Central memory CD8-positive, alpha-beta T cell (primary cell): Measurements from ENCODE around the gene CTIF.

Experiments used
- ATAC-seq: fragments of 150-1000 bp; cut with Tn5 transposase; replicated peaks from 2 replicates; pipeline ENCODE4 v1.10.0; 2022; ENCODE audit warnings: mild to moderate bottlenecking, moderate FRiP score, moderate number of reproducible peaks; ENCODE audit not compliant: poor library complexity, severe bottlenecking; ENCODE audit errors: extremely low read depth
- DNase-seq, 2 donors: peaks; one replicate each; pipeline ENCODE4 v3.0.0; 2021; ENCODE audit warnings: low spot score in 2 of 2
- H3K27ac Mint-ChIP-seq: one replicate; pipeline ENCODE4 v1.8.0; 2022; ENCODE audit warnings: low read depth, mild to moderate bottlenecking, moderate library complexity, mixed read lengths
- H3K27me3 Mint-ChIP-seq: one replicate; pipeline ENCODE4 v1.8.0; 2022; ENCODE audit warnings: mixed read lengths
- H3K36me3 Mint-ChIP-seq: one replicate; pipeline ENCODE4 v1.8.0; 2022; ENCODE audit warnings: mild to moderate bottlenecking, moderate library complexity, mixed read lengths; ENCODE audit not compliant: insufficient read depth
- H3K4me1 Mint-ChIP-seq: one replicate; pipeline ENCODE4 v1.8.0; 2022; ENCODE audit warnings: mixed read lengths
- H3K4me3 Mint-ChIP-seq: one replicate; pipeline ENCODE4 v1.8.0; 2022; ENCODE audit warnings: mild to moderate bottlenecking, moderate library complexity, mixed read lengths
- H3K9me3 Mint-ChIP-seq: one replicate; pipeline ENCODE4 v1.8.0; 2022; ENCODE audit warnings: mixed read lengths

Gene CTIF

DNA sequence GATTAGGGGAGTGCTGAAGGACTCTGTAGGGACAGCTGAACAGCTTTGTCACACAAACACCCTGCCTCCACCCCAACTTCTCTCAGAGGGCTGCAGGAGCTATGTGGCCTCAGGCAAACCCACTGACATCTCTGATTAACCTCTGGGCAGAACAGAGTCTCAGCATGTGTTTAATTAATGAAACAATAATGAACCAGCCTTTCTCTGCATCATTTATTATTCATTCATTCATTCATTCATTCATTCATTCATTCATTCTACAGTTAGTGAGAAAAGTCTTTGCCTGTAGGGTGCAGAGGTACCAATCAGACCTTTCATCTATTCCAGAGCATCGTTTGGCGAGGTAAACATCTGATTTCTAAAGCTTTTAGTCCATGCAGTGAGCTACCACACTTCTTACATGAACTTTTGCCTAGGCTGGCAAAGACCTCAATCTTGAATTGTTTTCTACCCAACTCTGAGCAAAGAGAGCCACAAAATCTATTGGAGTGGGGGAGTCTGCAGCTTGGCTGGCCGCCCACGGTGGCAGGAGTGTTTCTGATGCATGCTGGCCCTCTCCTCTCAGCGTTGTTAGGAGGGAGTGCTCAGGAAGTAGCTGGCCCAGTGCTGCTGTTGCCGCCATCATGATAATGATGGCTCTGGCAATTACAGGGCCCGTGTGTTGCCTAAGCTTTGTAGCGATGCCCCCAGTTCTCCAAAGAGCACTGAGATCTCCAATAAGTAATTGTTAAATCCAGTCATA, 213.1 kb downstream of the CTIF start:
- ATAC-seq (no peak), DNase-seq (no peak)
- Mint-ChIP-seq H3K9me3 (no peaks in the 10 kb centered on the region), H3K27me3 (no peaks in the 10 kb centered on the region), H3K36me3 (no peaks in the 10 kb centered on the region), H3K4me3 (no peak overlapping the region), H3K4me1 (no peaks in the 10 kb centered on the region), H3K27ac (no peak overlapping the region)

DNA sequence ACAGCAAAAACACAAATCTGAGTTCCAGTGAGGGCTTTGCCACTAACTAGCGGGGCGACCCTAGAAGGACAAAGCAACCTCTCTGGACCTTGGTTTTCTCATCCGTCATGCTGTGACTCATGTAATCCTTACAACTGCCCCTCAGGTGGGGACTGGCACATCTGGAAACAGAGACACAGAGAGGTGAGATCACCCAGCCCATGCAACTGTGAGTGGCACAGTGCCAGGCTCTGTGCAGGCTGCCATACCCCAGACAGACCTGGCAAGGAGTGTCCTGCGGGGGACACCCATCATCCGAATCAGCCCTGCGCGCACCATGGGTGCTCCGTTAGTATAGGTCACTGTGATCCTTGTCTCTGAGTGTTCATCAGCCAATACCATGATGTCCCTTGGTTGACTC, 213.6 kb downstream of the CTIF start:
- no peak overlapping the region for H3K27ac Mint-ChIP-seq
- no peak for DNase-seq
- H3K9me3 Mint-ChIP-seq, result no peaks in the 10 kb centered on the region
- no peak for ATAC-seq
- H3K36me3 Mint-ChIP-seq, result no peaks in the 10 kb centered on the region
- H3K4me3 Mint-ChIP-seq, result no peak overlapping the region
- no peaks in the 10 kb centered on the region for H3K4me1 Mint-ChIP-seq
- H3K27me3 Mint-ChIP-seq, result no peaks in the 10 kb centered on the region

DNA sequence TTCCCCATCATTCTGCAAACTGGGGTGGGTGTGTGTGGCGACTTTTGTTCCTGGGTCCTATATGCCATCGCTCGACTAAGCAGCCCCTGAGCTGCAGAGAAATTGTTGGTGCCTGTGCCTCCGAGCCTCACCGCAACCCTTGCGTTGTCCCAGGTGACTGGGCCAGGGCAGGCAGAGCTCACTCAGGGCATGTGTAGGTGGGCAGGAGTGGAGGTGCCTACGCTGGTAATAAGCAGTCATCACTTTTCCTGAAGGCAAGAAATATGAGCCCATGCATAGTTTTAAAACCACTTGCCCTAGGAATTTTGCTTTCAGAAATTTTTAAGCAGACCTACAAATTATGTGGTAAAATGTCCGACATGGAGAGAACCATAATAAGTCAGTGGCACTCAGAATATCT, 214.1 kb downstream of the CTIF start:
- DNase-seq (no peak), ATAC-seq (no peak)
- Mint-ChIP-seq H3K27me3 (no peaks in the 10 kb centered on the region), H3K36me3 (no peaks in the 10 kb centered on the region), H3K9me3 (no peaks in the 10 kb centered on the region), H3K27ac (no peak overlapping the region), H3K4me3 (no peak overlapping the region), H3K4me1 (no peaks in the 10 kb centered on the region)

DNA sequence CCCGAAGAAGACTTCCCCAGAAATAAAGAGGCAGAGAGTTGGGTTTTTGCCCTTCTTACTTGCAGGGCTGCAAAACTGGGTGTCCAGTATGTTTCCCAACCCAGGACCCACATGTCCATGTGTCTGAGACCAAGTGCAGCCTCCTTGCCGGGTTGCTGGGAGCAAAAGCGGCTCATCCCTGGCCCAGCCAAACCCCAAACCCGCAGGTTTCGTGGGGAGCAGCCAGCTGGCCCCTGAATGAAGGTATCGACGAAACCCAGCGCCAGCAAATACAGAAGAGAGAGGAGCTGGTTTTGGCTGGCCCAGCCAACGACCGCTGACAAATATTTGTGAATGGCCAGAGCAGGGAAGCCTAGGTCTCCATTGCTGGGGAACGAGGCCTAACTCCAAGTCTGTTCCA, 214.9 kb downstream of the CTIF start:
- Mint-ChIP-seq H3K4me1 (no peaks in the 10 kb centered on the region), H3K27me3 (no peaks in the 10 kb centered on the region), H3K4me3 (no peak overlapping the region), H3K9me3 (no peaks in the 10 kb centered on the region), H3K36me3 (no peaks in the 10 kb centered on the region), H3K27ac (no peak overlapping the region)
- DNase-seq, result no peak
- ATAC-seq, result no peak

DNA sequence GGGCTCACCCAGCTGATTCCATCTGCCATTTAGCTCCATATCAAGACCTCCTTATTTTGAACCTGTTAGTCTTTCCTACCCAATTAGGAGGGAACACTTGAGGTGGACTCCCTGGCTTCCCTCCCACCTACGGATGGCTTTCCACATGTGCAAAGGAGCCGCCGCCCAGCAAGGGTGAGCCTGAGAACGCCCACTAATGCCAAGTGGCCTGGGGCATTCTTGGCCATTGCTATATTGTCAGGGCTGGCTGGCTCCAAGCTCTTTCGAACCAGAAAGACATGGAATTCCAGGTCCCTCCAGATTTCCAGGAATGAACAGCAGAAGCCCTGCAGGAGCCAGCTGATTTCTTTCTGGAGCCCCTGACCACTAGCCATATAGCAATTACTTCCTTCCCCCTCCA, 215.7 kb downstream of the CTIF start:
- H3K27ac Mint-ChIP-seq, result no peak overlapping the region
- no peaks in the 10 kb centered on the region for H3K9me3 Mint-ChIP-seq
- no peaks in the 10 kb centered on the region for H3K4me1 Mint-ChIP-seq
- no peaks in the 10 kb centered on the region for H3K36me3 Mint-ChIP-seq
- H3K4me3 Mint-ChIP-seq, result no peak overlapping the region
- ATAC-seq (no peak), DNase-seq (no peak)
- no peaks in the 10 kb centered on the region for H3K27me3 Mint-ChIP-seq

DNA sequence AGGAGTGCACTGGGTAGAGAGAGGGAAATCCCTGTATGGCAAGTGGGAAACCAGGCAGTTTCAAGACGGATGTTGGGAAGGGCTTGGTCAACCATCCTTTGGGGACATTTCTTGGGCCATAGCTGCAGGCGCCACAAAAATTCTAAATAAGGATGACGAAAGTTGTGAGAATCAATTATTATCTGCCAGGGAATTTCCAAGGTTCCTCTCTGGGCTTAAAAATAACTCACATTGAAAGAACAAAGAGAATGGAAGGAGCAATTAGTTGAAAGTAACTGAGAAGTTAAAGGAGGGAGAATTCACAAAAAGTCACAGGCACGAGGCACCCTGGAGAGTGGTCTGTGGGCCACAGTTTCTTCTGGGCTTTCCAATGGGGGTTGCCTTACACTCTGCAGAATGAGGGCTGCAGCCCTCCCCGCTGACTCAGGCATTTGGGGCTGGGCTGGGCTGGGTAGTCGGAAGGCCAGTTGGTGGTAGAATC, 216.2 kb downstream of the CTIF start:
- Mint-ChIP-seq H3K4me1 (no peaks in the 10 kb centered on the region), H3K4me3 (no peak overlapping the region), H3K9me3 (no peaks in the 10 kb centered on the region), H3K27ac (no peak overlapping the region), H3K36me3 (no peaks in the 10 kb centered on the region), H3K27me3 (no peaks in the 10 kb centered on the region)
- DNase-seq, result no peak
- no peak for ATAC-seq

DNA sequence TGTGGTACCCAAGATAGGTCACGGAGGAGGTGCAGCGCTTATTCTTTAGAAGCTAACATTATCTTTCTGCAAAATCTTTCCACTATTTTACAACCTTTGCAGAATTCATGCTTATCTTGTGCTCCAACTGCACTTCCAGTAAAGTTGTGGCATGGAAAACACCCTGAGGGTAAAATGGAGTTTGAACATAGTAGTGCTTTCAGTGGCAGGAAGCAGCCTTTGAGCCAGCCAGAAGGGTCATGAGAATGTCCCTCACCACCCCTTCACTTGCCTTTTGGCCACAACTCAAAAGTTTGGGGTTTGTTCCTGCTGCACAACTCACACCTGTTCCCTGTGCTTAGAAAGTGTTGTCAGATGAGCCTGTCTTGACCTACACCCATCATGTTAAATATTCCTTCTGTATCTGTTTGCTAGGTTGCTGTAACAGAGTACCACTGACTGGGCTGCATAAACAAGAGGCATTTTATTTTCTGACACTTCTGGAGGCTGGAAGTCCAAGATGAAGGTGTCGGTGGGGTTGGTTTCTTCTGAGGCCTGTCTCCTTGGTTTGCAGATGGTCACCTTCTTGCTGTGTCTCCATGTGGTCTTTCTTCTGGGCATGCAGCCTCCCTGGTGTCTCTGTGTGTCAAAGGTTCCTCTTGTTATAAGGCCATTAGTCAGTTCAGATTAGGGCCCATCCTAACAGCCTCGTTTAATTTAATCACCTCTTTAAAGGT, 217.8 kb downstream of the CTIF start:
- no peak for ATAC-seq
- Mint-ChIP-seq H3K36me3 (no peaks in the 10 kb centered on the region), H3K9me3 (no peaks in the 10 kb centered on the region), H3K27ac (no peak overlapping the region), H3K4me3 (no peak overlapping the region), H3K27me3 (no peaks in the 10 kb centered on the region), H3K4me1 (no peaks in the 10 kb centered on the region)
- no peak for DNase-seq

DNA sequence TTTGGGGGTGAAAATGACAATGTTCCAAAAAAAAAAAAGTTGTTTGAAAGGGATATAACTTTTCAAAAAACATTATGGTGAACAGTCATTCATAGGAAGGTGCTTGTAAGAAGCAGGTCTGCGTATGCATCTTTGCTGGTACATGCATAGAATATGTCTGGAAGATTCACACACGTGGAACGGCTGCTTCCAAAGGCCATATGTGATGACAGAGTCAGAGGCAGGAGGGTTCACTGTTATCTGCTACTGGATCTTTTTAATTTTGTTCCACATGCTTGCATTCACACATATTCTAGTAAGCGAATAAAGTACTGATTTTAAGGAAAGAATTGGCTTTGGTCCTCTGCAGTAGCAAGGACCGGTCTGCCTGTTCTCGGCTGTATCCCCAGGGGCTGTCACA, 218.5 kb downstream of the CTIF start:
- Mint-ChIP-seq H3K27ac (no peak overlapping the region), H3K27me3 (no peaks in the 10 kb centered on the region), H3K9me3 (no peaks in the 10 kb centered on the region), H3K4me1 (no peaks in the 10 kb centered on the region), H3K4me3 (no peak overlapping the region), H3K36me3 (no peaks in the 10 kb centered on the region)
- DNase-seq, result no peak
- no peak for ATAC-seq

DNA sequence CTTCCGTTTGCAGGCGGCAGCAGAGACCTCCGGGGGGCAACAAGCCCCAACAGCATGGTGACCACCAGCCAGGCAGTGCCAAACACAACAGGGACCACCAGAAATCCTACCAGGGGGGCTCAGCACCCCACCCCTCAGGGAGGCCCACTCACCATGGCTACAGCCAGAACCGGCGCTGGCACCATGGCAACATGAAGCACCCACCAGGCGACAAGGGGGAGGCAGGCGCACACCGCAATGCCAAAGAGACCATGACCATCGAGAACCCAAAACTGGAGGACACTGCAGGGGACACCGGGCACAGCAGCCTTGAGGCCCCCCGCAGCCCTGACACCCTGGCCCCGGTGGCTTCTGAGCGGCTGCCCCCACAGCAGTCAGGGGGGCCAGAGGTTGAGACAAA, 219.1 kb downstream of the CTIF start:
- H3K9me3 Mint-ChIP-seq, result no peaks in the 10 kb centered on the region
- no peak for DNase-seq
- H3K4me3 Mint-ChIP-seq, result no peak overlapping the region
- no peaks in the 10 kb centered on the region for H3K4me1 Mint-ChIP-seq
- H3K27ac Mint-ChIP-seq, result no peak overlapping the region
- no peaks in the 10 kb centered on the region for H3K27me3 Mint-ChIP-seq
- no peaks in the 10 kb centered on the region for H3K36me3 Mint-ChIP-seq
- no peak for ATAC-seq

DNA sequence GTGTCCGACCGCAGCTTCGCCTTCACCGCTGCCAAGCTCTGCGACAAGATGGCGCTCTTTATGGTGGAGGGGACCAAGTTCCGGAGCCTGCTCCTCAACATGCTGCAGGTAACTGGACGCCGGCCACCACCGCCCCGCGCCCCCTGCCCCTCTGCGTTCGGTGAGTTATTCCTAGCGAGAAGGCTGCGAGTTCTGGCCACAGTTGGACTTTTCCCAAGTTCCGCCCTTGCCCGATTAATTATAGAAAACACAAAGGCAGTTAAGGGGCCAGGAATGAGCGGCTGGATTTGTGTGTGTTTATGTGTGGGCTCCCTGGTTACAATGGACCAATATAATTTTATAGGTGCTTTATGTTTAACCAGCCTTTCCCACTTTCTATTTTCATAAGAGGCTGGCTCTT, 222.8 kb downstream of the CTIF start:
- ATAC-seq, result no peak
- no peak overlapping the region for H3K4me3 Mint-ChIP-seq
- H3K27me3 Mint-ChIP-seq, result no peaks in the 10 kb centered on the region
- H3K36me3 Mint-ChIP-seq, result no peaks in the 10 kb centered on the region
- no peak for DNase-seq
- no peaks in the 10 kb centered on the region for H3K4me1 Mint-ChIP-seq
- no peak overlapping the region for H3K27ac Mint-ChIP-seq
- no peaks in the 10 kb centered on the region for H3K9me3 Mint-ChIP-seq

DNA sequence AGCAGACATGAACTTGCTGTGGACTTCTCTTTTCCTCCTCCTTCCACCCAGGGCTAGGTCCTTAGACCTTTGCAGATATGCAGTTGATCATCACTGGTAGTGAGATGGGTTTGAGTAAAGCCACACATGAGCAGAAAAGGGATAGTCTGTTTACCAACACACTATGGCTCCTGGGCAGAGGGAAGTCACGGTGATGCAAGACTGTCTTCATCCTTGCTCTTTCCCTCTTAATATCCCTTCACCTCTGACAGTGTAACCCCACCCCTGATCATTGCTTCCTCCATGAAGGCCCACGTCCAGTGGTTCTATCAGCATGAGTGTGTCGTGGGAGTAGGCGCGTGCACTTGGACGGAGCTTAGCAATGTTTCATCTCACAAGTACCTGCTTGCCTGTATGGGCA, 223.2 kb downstream of the CTIF start:
- Mint-ChIP-seq H3K4me3 (no peak overlapping the region), H3K36me3 (peaks cover 2% of the 10 kb centered on the region), H3K27me3 (no peaks in the 10 kb centered on the region), H3K9me3 (no peaks in the 10 kb centered on the region), H3K27ac (no peak overlapping the region), H3K4me1 (no peaks in the 10 kb centered on the region)
- no peak for ATAC-seq
- DNase-seq, result no peak

DNA sequence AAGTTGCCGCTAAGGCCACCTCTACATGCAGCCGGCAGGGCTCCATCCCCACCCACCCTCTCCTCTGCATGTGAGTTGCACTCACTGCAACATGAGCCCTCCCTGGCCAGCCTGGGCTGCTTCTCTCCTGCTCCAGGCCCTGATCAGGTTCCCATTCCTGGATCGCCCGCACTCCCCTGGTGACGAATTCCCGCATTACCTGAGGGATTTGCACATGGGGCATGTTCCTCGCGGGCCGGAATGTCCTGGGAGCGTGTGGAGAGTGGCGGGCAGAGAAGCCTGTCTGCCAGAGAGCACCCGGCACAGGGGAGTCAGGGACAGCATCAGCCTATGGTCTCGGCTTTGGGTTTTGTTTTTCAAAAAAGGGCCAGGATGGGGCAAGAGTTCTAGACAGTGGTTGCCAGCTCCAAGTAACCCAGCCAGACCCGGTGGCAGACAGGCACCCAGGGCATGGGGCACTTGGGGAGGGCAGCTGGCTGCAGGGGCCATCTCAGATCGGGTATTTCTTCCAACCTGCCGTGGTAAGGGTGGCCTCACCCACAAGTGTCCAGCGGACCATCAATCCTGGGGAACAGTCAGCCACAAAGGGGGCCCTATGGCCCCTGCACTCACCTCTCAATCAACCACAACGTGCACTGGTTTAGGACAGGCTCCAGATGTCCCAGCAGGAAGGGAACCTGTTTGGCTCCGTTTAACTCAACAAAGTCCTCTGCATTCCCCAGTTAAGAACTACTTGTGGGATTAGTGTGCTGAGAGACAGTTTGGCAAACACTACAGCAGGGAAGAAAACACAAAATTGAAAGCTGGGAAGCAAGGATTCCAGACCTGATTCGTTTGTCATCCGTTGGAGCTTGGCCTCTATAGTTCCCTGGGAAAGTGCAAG, 224.2 kb downstream of the CTIF start:
- H3K4me3 Mint-ChIP-seq, result no peak overlapping the region
- H3K36me3 Mint-ChIP-seq, result peaks cover 2% of the 10 kb centered on the region
- peaks cover 5% of the 10 kb centered on the region for H3K4me1 Mint-ChIP-seq
- no peak overlapping the region for H3K27ac Mint-ChIP-seq
- DNase-seq (no peak), ATAC-seq (no peak)
- no peaks in the 10 kb centered on the region for H3K27me3 Mint-ChIP-seq
- no peaks in the 10 kb centered on the region for H3K9me3 Mint-ChIP-seq
